ENCODE results near the gene SLC38A10.

The SLC38A10 gene

DNA sequence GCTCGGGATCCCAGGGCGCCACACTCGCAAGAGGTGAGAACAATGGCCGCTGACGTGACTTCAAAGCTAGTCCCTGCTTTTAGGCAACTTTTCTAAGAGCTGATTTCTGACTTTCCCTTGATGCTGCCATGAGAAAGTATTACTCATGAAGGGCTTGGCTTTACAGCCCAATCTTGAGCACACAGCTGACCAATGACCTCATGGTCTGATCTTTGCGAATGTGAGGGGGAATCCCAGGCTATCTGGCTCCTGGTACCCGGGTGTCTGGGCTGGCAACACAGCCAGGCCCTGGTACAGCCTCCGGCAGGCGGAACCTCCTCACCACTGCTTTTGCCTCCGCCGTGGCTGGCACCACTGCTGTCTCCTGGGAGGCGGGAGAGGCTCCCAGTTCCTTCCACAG, 38.5 kb downstream of the SLC38A10 start:
- Histone ChIP-seq H3K36me3 (ENCODE audit: control insufficient read depth, insufficient read depth, low read length) (peaks cover 9% of the 10 kb centered on the region), H3K27me3 (ENCODE audit: control insufficient read depth, insufficient read depth, low read length) (no peaks in the 10 kb centered on the region), H3K4me3 (ENCODE audit: low read length) (no peak overlapping the region), H3K4me1 (ENCODE audit: control insufficient read depth, insufficient read depth, low read length) (no peaks in the 10 kb centered on the region), H3K27ac (ENCODE audit: low read depth, low read length) (no peak overlapping the region), H3K9ac (ENCODE audit: low read length) (no peak overlapping the region)

DNA sequence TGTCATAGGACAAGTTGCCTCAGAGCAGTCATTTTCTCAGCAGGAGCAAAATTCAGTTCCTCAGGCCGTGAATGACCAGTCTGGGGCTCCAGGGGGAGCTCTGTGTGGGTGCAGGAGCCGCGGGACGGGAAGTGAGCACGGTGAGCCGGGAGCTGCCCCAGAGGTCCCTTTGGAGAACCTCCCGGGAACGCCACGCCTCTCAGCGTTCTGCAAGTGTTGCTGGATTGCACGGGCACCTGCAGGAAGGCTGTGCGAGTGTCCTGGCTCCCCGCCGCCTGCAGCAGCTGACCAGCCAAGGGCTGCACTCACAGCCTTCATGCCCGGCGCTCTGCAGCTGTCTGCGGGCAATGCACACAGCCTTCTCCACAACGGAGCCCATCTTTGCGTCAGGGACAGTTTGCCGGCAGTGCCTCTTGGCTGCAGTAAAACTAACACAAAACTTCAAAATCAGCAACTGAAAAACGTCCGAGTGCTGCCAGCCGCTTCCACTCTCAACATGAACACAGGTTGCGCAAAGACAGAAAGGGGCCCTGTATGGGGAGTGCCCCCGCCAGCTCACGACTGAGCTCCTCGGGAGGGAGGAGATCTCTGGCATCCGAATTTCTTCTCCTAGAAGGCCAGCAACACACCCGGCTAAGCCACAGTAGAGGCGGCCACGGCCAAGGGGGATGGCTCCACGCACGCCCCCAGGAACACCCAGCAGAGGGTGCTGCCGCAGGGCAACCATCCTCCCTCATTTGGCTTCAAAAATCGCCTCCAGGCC, 40.0 kb downstream of the SLC38A10 start:
- Histone ChIP-seq H3K27me3 (ENCODE audit: control insufficient read depth, insufficient read depth, low read length) (no peaks in the 10 kb centered on the region), H3K4me1 (ENCODE audit: control insufficient read depth, insufficient read depth, low read length) (no peaks in the 10 kb centered on the region), H3K36me3 (ENCODE audit: control insufficient read depth, insufficient read depth, low read length) (peaks cover 4% of the 10 kb centered on the region), H3K27ac (ENCODE audit: low read depth, low read length) (no peak overlapping the region), H3K4me3 (ENCODE audit: low read length) (peak overlapping the region; percentile 22), H3K9ac (ENCODE audit: low read length) (no peak overlapping the region)

DNA sequence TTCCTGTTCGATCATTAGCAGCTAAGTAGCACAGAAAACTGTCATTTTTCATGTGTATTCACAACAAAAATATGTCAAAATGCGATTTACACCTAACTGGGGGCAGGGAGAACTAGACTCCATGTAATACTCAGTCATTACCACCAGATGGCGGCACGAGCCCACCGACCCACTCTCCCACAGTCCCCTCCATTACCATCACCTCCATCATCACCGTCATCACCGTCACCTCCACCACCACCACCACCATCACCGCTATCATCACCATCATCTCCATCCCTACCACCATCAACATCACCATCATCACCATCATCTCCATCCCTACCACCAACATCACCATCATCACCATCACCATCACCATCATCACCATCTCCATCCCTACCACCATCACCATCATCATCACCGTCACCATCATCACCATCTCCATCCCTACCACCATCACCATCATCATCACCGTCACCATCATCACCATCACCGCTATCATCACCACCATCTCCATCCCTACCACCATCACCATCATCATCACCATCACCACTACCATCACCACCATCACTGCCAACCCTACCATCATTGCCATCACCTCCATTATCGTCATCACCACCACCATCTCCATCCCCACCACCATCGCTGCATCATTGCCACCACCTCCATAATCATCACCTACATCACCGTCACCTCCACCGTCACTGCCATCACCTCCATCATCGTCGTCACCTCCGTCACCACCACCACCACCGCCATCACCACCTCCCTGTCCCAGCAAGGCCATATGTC, 41.6 kb downstream of the SLC38A10 start:
- no peak overlapping the region for H3K27ac ChIP-seq (ENCODE audit: low read depth, low read length)
- no peaks in the 10 kb centered on the region for H3K27me3 ChIP-seq (ENCODE audit: control insufficient read depth, insufficient read depth, low read length)
- no peak overlapping the region for H3K4me3 ChIP-seq (ENCODE audit: low read length)
- H3K4me1 ChIP-seq (ENCODE audit: control insufficient read depth, insufficient read depth, low read length), result no peaks in the 10 kb centered on the region
- H3K9ac ChIP-seq (ENCODE audit: low read length), result no peak overlapping the region
- H3K36me3 ChIP-seq (ENCODE audit: control insufficient read depth, insufficient read depth, low read length), result peaks cover 6% of the 10 kb centered on the region

DNA sequence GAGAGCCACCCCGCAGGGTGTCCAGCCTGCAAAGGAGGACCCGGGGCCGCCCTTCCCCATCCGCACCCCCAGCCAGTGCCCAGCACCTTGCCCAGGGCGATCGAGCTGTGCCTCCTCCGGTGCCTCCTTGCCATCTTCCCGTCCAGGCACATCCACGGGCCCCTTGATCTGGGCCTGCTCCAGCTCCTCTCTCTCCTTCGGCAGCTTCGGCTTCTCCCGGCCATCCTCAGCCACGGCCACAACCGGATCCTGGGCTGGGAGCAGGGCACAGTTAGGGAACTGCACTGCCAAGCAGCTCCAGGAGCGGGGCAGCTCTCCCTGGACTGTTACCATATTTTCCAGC, 42.1 kb downstream of the SLC38A10 start:
- Histone ChIP-seq H3K27me3 (ENCODE audit: control insufficient read depth, insufficient read depth, low read length) (no peaks in the 10 kb centered on the region), H3K4me1 (ENCODE audit: control insufficient read depth, insufficient read depth, low read length) (no peaks in the 10 kb centered on the region), H3K9ac (ENCODE audit: low read length) (no peak overlapping the region), H3K4me3 (ENCODE audit: low read length) (no peak overlapping the region), H3K27ac (ENCODE audit: low read depth, low read length) (no peak overlapping the region), H3K36me3 (ENCODE audit: control insufficient read depth, insufficient read depth, low read length) (peaks cover 6% of the 10 kb centered on the region)

DNA sequence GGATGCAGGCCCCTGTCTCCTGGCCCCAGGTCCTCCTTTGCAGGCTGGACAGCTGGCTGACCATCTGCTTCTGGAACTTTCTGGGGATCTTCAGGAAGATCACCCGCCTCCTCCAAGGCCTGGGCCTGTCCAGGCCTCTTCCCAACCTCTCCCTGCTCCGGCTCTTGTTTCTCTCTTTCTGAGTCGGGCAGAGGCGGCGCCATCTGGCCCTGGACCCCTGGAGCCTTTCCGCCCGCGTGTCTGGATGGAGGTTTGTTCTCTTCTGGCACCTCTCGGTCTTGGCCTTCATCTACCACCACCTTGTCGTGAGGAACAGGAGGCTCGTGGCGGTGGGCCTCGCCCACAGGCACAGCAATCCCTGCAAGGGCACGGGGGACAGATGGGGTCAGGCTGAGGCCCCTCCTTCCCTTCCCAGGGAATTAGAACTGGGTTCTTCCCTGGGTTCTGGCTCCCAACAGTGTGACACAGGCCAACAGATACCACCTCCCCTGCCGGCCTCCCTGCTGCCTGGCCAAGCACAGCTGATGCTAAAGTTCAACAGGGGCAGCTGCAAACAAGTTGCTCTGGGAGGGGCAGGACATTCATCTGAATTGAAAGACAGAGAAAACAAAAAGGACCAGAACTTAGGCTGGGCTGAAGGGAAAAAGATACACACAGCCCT, 42.7 kb downstream of the SLC38A10 start:
- Histone ChIP-seq H3K27ac (ENCODE audit: low read depth, low read length) (no peak overlapping the region), H3K36me3 (ENCODE audit: control insufficient read depth, insufficient read depth, low read length) (peaks cover 6% of the 10 kb centered on the region), H3K4me3 (ENCODE audit: low read length) (no peak overlapping the region), H3K9ac (ENCODE audit: low read length) (no peak overlapping the region), H3K27me3 (ENCODE audit: control insufficient read depth, insufficient read depth, low read length) (no peaks in the 10 kb centered on the region), H3K4me1 (ENCODE audit: control insufficient read depth, insufficient read depth, low read length) (no peaks in the 10 kb centered on the region)

DNA sequence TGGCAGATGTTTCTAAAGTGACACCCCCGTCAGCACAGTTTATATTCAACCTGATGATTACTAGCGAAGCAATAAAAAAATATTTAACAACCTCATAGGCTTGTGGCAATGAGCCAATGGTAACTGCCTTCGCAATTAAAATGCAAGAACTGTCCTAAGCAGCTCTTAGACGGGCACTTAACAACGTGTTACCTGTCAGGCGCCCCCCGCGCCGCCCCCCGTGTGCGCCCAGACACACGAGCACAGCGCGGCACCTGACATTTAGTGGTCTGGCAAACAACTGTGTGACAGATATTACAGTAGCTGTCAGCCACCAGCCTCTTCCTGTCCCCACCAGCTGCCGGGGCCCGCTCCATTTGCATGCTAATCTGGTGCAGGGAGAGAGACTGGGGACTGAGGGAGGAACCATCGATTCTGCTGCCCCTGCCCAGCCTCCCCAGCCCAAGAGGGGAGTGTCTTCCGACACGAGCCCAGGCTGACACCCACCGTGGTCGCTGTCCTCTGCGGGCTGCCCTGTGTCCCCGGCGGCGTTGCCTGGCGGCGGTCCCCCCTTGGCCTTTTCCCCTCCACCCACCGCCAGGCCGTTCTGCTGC, 43.3 kb downstream of the SLC38A10 start:
- Histone ChIP-seq H3K36me3 (ENCODE audit: control insufficient read depth, insufficient read depth, low read length) (peaks cover 6% of the 10 kb centered on the region), H3K9ac (ENCODE audit: low read length) (no peak overlapping the region), H3K4me3 (ENCODE audit: low read length) (no peak overlapping the region), H3K27ac (ENCODE audit: low read depth, low read length) (no peak overlapping the region), H3K27me3 (ENCODE audit: control insufficient read depth, insufficient read depth, low read length) (no peaks in the 10 kb centered on the region), H3K4me1 (ENCODE audit: control insufficient read depth, insufficient read depth, low read length) (no peaks in the 10 kb centered on the region)

DNA sequence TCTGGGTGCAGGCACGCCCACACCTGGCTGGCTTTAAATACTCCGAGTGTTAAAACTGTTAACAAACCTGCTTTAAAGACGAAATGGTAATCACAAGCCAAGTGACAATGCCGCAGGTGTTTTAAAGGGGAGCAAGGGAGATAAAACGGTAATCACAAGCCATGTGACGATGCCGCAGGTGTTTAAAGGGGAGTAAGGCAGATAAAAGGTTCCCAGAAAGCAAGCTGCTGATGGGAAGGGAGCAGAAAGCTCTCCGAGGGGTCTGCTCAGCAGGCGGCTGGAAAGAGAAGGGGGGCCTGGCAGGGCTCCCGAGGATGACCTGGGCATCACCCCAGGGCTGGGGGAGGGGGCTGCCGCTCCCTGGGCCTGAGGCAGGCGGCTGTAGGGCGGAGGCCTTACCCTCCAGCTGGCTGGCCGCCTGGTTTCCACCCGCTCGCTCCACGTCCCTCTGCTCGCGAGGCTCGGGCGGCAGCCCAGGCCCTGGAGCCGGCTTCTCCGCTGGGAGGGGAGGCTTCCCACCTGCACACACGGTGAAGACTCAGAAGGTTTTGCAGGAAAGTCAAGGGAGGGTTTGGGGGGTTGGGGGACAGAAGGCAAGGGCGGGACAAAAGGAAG, 43.9 kb downstream of the SLC38A10 start:
- Histone ChIP-seq H3K36me3 (ENCODE audit: control insufficient read depth, insufficient read depth, low read length) (peaks cover 6% of the 10 kb centered on the region), H3K27ac (ENCODE audit: low read depth, low read length) (no peak overlapping the region), H3K27me3 (ENCODE audit: control insufficient read depth, insufficient read depth, low read length) (no peaks in the 10 kb centered on the region), H3K9ac (ENCODE audit: low read length) (no peak overlapping the region), H3K4me3 (ENCODE audit: low read length) (no peak overlapping the region), H3K4me1 (ENCODE audit: control insufficient read depth, insufficient read depth, low read length) (no peaks in the 10 kb centered on the region)

DNA sequence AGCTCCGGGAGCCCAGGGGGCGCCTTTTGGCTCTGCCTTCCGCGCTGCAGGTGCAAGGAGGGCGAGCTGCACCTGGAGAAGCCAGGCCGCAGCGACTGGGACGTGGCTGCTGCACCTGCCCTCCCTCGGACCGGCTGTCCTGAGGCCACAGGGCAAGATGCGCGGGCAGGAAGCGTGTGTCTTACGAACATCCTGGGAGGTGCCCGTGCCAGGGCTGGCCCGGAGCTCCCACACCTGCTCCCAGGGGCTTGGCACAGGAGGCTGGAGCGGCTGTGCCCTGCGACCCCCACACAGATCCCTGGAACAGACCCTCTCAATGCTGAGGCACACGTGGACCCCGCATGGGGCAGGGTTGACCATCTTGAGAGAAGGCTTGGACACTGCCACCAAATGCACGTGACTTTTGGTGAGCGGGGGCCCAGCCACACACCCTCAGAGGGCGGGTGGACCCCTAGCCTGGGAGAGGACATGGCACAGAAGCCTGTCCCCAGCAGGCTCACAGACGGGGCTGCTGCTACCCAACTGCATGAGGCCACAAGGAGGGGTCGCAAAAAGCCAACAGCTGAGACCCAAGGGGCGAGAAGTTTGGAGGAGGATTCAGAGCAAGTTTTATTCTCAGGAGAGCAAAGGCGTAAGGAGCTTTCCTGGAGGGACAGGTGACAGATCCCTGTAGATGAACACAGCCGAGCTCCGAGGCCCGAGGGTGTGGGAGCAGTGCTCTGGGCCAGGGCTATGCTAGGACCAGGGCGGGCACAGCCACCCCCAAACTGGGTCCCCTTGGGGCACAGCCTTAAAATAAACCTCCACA, 44.6 kb downstream of the SLC38A10 start:
- no peaks in the 10 kb centered on the region for H3K4me1 ChIP-seq (ENCODE audit: control insufficient read depth, insufficient read depth, low read length)
- H3K27ac ChIP-seq (ENCODE audit: low read depth, low read length), result no peak overlapping the region
- peaks cover 6% of the 10 kb centered on the region for H3K36me3 ChIP-seq (ENCODE audit: control insufficient read depth, insufficient read depth, low read length)

DNA sequence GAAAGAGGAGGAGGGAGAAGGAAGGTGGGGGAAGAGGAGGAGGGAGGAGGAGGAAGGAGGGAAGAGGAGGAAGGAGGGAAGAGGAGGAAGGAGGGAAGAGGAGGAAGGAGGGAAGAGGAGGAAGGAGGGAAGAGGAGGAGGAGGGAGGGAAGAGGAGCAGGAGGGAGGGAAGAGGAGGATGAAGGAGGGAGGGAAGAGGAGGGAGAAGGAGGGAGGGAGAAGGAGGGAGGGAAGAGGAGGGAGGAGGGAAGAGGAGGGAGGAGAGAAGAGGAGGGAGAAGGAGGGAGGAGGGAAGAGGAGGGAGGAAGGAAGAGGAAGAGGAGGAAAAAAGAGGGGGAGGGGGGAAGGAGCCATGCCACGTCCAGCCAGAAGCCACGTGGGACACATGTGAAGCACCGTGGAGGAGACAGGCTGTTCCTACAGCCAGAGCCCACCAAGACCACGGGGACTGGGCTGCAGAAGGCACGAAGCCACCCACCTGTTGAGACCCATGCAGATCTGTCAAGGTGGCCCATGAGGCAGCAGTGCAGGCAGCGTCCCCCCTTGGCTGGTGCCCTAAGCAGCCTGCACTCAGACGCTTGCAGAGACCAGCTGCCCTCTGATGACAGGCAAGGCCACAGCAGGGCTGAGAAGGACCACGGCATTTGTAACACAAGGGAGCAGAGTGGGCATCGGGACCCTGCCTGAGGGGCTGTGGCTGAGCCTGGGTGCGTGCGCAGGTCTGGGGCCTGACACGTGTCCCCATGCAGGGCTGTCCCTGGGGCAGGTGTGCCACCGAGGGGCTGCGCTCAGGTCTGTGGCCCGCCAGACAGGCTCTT, 45.7 kb downstream of the SLC38A10 start:
- Histone ChIP-seq H3K27me3 (ENCODE audit: control insufficient read depth, insufficient read depth, low read length) (no peaks in the 10 kb centered on the region), H3K27ac (ENCODE audit: low read depth, low read length) (no peak overlapping the region), H3K36me3 (ENCODE audit: control insufficient read depth, insufficient read depth, low read length) (peaks cover 6% of the 10 kb centered on the region), H3K4me1 (ENCODE audit: control insufficient read depth, insufficient read depth, low read length) (no peaks in the 10 kb centered on the region), H3K4me3 (ENCODE audit: low read length) (no peak overlapping the region), H3K9ac (ENCODE audit: low read length) (no peak overlapping the region)

More for the DNA sequence above, 44.6 kb downstream of the SLC38A10 start:
- no peak overlapping the region for H3K9ac ChIP-seq (ENCODE audit: low read length)
- no peaks in the 10 kb centered on the region for H3K27me3 ChIP-seq (ENCODE audit: control insufficient read depth, insufficient read depth, low read length)
- no peak overlapping the region for H3K4me3 ChIP-seq (ENCODE audit: low read length)

DNA sequence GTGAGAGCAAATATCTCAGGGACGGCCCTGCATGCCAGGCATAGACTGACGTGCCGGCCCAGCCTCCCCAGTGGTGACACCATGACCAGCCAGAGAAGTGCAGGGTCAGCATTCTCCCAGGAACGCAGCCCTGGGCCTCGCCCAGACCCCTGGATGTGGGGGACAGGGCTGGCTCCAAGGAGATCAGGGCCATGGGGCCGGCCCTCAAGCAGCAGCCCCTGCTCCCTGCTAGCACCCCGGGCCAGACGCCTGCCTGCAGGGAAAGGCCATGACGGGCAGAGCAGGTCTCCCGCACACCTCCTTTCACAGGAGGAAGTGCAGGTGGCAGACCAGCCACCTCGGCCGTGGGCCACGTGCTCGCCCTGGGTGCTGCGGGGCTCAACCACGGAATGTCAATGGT, 46.5 kb downstream of the SLC38A10 start:
- no peak overlapping the region for H3K4me3 ChIP-seq (ENCODE audit: low read length)
- H3K27me3 ChIP-seq (ENCODE audit: control insufficient read depth, insufficient read depth, low read length), result no peaks in the 10 kb centered on the region
- H3K9ac ChIP-seq (ENCODE audit: low read length), result no peak overlapping the region
- H3K4me1 ChIP-seq (ENCODE audit: control insufficient read depth, insufficient read depth, low read length), result no peaks in the 10 kb centered on the region
- H3K27ac ChIP-seq (ENCODE audit: low read depth, low read length), result no peak overlapping the region
- H3K36me3 ChIP-seq (ENCODE audit: control insufficient read depth, insufficient read depth, low read length), result peaks cover 6% of the 10 kb centered on the region

DNA sequence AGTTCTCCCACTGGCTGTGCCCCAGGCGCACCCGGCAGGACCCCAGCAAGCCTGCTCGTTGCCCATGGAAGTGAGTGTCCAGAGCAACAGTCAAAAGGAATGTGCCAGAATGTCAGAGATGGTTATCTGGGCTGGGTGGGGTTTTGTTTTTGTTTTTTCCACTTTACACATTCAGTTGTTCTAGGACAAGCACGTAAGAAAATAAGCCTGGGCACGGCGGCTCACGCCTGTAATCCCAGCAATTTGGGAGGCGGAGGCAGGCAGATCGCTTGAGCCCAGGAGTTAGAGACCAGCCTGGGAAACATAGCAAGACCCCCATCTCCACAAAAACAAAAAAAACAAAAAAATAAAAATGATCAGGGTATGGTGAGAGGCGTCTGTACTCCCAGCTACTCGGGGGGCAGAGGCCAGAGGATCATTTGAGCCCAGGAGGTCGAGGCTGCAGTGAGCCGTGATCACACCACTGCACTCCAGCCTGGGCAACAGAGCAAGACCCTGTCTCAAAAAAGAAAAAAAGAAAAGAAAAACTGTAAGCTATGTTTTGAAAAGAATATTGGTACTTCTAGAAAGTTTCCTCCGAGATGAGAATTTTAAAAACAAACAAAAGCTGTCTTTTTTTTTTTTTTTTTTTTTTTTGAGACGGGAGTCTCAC, 47.6 kb downstream of the SLC38A10 start:
- no peaks in the 10 kb centered on the region for H3K4me1 ChIP-seq (ENCODE audit: control insufficient read depth, insufficient read depth, low read length)
- peaks cover 6% of the 10 kb centered on the region for H3K36me3 ChIP-seq (ENCODE audit: control insufficient read depth, insufficient read depth, low read length)
- H3K27ac ChIP-seq (ENCODE audit: low read depth, low read length), result no peak overlapping the region
- no peak overlapping the region for H3K9ac ChIP-seq (ENCODE audit: low read length)
- H3K27me3 ChIP-seq (ENCODE audit: control insufficient read depth, insufficient read depth, low read length), result no peaks in the 10 kb centered on the region
- H3K4me3 ChIP-seq (ENCODE audit: low read length), result no peak overlapping the region

All from rectal smooth muscle tissue (tissue), 1 donor.